ENCODE data around the gene GPAM.
"Not testable (repeated sequence)": the region's sequence is repeated elsewhere in the genome, so short reads cannot be mapped to it uniquely, and the experiment has no call there.

GPAM gene

DNA sequence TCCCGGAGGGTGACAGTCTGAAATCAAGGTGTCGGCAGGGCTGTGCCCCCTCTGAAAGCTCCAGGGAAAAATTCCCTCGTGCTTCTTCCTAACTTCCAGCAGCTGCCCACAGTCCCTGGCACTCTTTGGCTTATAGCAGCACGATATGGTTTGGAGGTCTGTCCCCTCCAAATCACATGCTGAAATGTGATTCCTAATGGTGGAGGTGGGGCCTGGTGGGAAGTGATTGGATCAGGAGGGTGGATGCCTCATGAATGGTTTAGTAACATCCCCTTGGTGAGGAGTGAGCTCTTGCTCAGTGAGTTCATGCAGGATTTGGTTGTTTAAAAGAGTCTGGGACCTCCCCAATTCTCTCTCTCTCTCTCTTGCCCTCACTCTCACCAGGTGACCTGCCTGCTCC lies 51.1 kb downstream of the GPAM start:
- Histone ChIP-seq H3K36me3 (ENCODE audit: control insufficient read depth, insufficient read depth, low read length) (no peaks in the 10 kb centered on the region), H3K9me3 (ENCODE audit: control insufficient read depth, insufficient read depth, low read length) (no peaks in the 10 kb centered on the region), H3K4me1 (ENCODE audit: control insufficient read depth, insufficient read depth, low read length) (no peaks in the 10 kb centered on the region), H3K4me3 (ENCODE audit: low read depth, low read length) (no peak overlapping the region), H3K9ac (ENCODE audit: low read depth, low read length) (no peak overlapping the region), H3K27me3 (ENCODE audit: control insufficient read depth, insufficient read depth, low read length) (no peaks in the 10 kb centered on the region), H3K27ac (ENCODE audit: low read depth, low read length) (no peak overlapping the region)

DNA sequence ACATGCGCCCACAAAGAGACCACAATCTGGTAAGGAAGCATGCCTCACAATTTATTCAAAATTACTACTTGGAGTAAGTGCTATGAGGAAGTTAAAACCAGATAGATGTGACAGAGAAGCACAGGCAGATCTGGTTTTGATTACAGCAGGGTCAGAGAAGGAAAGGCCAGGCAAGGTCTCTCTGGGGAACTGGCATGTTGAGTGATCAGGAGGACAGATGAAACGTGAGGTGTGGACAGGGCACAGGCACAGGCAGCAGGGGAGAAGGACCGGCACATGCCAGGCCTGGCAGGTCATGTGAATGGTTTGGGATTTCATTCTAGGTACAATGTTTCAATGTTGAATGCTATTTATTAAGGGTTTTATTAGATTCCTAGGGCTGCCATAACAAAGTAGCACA lies 51.6 kb downstream of the GPAM start:
- Histone ChIP-seq H3K9ac (ENCODE audit: low read depth, low read length) (no peak overlapping the region), H3K4me1 (ENCODE audit: control insufficient read depth, insufficient read depth, low read length) (no peaks in the 10 kb centered on the region), H3K27me3 (ENCODE audit: control insufficient read depth, insufficient read depth, low read length) (no peaks in the 10 kb centered on the region), H3K4me3 (ENCODE audit: low read depth, low read length) (no peak overlapping the region), H3K9me3 (ENCODE audit: control insufficient read depth, insufficient read depth, low read length) (no peaks in the 10 kb centered on the region), H3K36me3 (ENCODE audit: control insufficient read depth, insufficient read depth, low read length) (no peaks in the 10 kb centered on the region), H3K27ac (ENCODE audit: low read depth, low read length) (no peak overlapping the region)

DNA sequence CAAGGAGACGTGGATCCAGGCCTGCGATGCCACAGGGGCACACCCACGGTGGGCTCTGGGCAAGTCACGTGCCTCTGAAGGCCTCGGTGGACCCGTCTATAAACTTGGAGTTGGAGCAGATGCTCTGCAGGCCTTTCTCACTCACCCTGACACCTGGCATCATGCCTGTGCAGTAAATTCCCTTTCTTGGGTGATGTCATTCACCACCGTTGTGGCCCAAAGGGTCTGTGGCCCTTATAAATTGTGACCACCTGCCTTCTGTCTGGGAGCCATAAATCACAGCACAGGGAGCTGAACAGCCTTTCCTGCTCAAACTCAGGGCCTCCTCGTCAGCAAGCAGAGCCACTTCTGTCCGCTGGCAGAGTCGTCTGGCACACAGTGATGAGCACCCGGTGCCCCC lies 52.2 kb downstream of the GPAM start:
- no peak overlapping the region for H3K4me3 ChIP-seq (ENCODE audit: low read depth, low read length)
- H3K9me3 ChIP-seq (ENCODE audit: control insufficient read depth, insufficient read depth, low read length), result no peaks in the 10 kb centered on the region
- H3K27me3 ChIP-seq (ENCODE audit: control insufficient read depth, insufficient read depth, low read length), result no peaks in the 10 kb centered on the region
- no peaks in the 10 kb centered on the region for H3K4me1 ChIP-seq (ENCODE audit: control insufficient read depth, insufficient read depth, low read length)
- no peak overlapping the region for H3K27ac ChIP-seq (ENCODE audit: low read depth, low read length)
- no peaks in the 10 kb centered on the region for H3K36me3 ChIP-seq (ENCODE audit: control insufficient read depth, insufficient read depth, low read length)
- no peak overlapping the region for H3K9ac ChIP-seq (ENCODE audit: low read depth, low read length)

DNA sequence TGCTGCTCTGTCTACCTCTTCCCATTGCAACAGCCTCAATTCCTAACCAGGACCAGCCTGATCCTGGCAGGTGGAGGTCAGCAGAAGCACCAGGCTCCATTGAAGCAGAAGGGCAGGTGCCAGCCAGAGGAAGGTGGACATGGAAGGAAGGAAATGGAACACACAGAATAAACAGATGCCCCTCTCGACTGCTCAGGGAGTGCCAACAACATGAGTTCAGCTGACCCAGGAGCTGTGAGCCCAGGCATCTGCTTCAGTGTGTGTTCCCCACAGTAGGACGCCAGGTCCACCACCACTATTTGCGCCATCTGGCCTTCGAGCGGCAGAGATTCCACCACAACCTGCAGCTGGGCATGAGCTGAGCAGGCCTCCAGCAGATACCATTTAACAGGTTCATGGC lies 56.7 kb downstream of the GPAM start:
- Histone ChIP-seq H3K27ac (ENCODE audit: low read depth, low read length) (no peak overlapping the region), H3K9me3 (ENCODE audit: control insufficient read depth, insufficient read depth, low read length) (no peaks in the 10 kb centered on the region), H3K9ac (ENCODE audit: low read depth, low read length) (no peak overlapping the region), H3K36me3 (ENCODE audit: control insufficient read depth, insufficient read depth, low read length) (no peaks in the 10 kb centered on the region), H3K4me1 (ENCODE audit: control insufficient read depth, insufficient read depth, low read length) (no peaks in the 10 kb centered on the region), H3K4me3 (ENCODE audit: low read depth, low read length) (no peak overlapping the region), H3K27me3 (ENCODE audit: control insufficient read depth, insufficient read depth, low read length) (no peaks in the 10 kb centered on the region)

DNA sequence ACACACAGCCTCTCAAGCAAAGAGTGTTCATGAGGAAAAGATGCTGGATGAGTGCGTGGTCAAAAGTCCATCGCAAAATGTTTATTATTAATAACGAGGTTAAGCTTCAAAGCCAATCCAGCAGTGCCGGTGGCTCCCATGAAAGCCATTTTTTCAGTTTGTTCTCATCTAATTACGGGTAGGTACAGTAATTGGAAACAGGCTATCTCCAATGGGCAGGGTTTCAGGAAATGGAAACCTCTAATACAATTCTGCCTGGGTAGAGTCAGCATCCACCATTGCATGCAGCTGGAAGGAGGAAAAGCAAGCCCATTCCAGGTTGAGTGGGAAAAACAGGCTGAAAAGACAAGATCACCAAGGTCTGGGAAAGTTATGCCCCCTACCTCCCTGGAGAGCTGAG lies 57.4 kb downstream of the GPAM start:
- Histone ChIP-seq H3K9ac (ENCODE audit: low read depth, low read length) (no peak overlapping the region), H3K36me3 (ENCODE audit: control insufficient read depth, insufficient read depth, low read length) (no peaks in the 10 kb centered on the region), H3K4me3 (ENCODE audit: low read depth, low read length) (no peak overlapping the region), H3K27me3 (ENCODE audit: control insufficient read depth, insufficient read depth, low read length) (no peaks in the 10 kb centered on the region), H3K4me1 (ENCODE audit: control insufficient read depth, insufficient read depth, low read length) (no peaks in the 10 kb centered on the region), H3K27ac (ENCODE audit: low read depth, low read length) (no peak overlapping the region), H3K9me3 (ENCODE audit: control insufficient read depth, insufficient read depth, low read length) (no peaks in the 10 kb centered on the region)

DNA sequence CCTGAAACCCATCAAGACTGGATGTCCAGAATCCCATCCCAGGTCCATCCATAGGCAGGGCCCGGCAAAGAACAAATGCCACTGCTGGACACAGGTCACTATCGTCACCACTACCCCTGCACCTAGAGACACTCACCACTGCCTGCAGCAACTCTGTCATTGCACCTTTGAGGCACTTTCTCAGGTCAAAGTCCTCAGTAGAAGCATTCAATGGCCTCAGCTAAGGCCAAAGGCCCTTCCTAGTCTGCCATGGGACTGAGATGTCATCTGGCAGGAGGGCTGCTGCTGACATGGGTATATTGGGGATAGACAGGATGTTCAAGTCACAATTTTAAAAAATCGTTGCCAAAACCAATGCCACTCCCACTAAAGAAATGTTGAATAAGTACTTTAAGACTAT lies 58.7 kb downstream of the GPAM start:
- no peaks in the 10 kb centered on the region for H3K27me3 ChIP-seq (ENCODE audit: control insufficient read depth, insufficient read depth, low read length)
- no peak overlapping the region for H3K27ac ChIP-seq (ENCODE audit: low read depth, low read length)
- H3K4me3 ChIP-seq (ENCODE audit: low read depth, low read length), result no peak overlapping the region
- H3K9ac ChIP-seq (ENCODE audit: low read depth, low read length), result no peak overlapping the region
- H3K4me1 ChIP-seq (ENCODE audit: control insufficient read depth, insufficient read depth, low read length), result no peaks in the 10 kb centered on the region
- no peaks in the 10 kb centered on the region for H3K9me3 ChIP-seq (ENCODE audit: control insufficient read depth, insufficient read depth, low read length)
- no peaks in the 10 kb centered on the region for H3K36me3 ChIP-seq (ENCODE audit: control insufficient read depth, insufficient read depth, low read length)

DNA sequence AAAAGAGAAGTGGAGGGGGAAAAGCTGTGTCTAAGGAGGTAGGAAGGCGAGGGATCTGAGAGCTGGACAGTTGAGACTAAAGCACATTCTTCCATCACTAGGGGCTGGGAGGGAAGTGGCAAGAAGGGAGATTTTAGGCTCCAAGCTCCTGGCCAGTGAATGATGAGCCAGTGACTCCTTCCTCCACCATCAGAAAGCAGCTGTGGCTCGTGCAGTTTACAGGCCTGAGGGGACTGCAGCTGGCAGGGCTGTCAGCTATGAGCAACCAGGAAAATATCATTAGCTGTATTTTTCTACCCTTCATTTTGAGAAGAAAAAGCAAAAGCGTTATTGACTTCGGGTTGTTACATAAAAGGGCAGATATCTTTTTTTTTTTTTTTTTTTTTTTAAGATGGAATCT lies 60.7 kb downstream of the GPAM start:
- H3K9me3 ChIP-seq (ENCODE audit: control insufficient read depth, insufficient read depth, low read length), result no peaks in the 10 kb centered on the region
- no peak overlapping the region for H3K9ac ChIP-seq (ENCODE audit: low read depth, low read length)
- no peaks in the 10 kb centered on the region for H3K36me3 ChIP-seq (ENCODE audit: control insufficient read depth, insufficient read depth, low read length)
- no peak overlapping the region for H3K4me3 ChIP-seq (ENCODE audit: low read depth, low read length)
- H3K27me3 ChIP-seq (ENCODE audit: control insufficient read depth, insufficient read depth, low read length), result no peaks in the 10 kb centered on the region
- H3K4me1 ChIP-seq (ENCODE audit: control insufficient read depth, insufficient read depth, low read length), result peaks cover 6% of the 10 kb centered on the region
- no peak overlapping the region for H3K27ac ChIP-seq (ENCODE audit: low read depth, low read length)

DNA sequence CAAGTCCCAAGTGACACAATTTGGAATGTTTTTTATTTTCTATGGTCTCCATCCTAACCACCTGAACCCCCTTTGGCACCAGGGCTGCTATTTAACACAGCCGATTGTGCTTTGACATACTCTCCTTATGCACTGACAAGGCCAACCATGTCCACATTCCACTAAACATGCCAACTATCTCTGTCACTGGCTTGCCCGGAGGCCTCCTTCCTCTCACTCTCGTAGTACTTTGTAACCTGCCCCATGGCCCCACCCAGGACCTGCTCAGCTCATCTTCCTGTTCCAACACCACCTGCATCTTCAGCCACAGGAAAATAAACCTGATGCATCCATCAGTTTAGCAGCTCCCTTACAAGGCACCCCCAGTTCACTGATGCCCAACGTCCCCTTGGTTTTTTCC lies 63.1 kb downstream of the GPAM start:
- Histone ChIP-seq H3K36me3 (ENCODE audit: control insufficient read depth, insufficient read depth, low read length) (no peaks in the 10 kb centered on the region), H3K4me3 (ENCODE audit: low read depth, low read length) (no peak overlapping the region), H3K9me3 (ENCODE audit: control insufficient read depth, insufficient read depth, low read length) (no peaks in the 10 kb centered on the region), H3K27me3 (ENCODE audit: control insufficient read depth, insufficient read depth, low read length) (no peaks in the 10 kb centered on the region), H3K27ac (ENCODE audit: low read depth, low read length) (no peak overlapping the region), H3K9ac (ENCODE audit: low read depth, low read length) (no peak overlapping the region), H3K4me1 (ENCODE audit: control insufficient read depth, insufficient read depth, low read length) (peaks cover 6% of the 10 kb centered on the region)

DNA sequence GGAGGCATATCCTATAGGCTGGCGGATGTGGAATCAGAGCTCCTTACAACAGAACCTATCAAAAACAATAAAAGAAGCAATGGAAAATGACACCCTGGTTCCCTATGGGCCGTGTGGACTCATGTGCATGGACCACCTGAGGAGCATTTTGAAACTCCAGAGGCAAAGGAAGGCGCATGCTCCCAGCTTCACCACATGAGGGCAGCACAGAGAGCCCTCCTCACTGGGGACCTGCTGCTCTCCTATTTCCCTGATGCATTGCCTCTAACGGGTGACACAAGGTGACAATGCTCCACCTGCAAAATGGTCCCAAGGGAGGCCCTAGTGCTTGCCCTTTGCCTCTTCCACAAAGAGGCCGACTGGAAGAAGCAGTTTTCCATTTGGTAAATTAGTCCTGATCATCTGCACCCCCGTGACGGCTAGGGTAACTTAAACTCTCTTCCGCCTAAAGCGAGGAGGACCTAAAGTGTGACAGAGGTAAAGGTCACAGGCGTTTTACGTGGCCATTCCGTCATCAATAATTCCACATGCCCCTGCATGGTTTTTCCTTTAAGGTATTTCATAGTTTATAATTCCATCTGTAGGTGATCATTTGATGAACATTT lies 67.7 kb downstream of the GPAM start:
- no peaks in the 10 kb centered on the region for H3K27me3 ChIP-seq (ENCODE audit: control insufficient read depth, insufficient read depth, low read length)
- H3K9ac ChIP-seq (ENCODE audit: low read depth, low read length), result no peak overlapping the region
- H3K36me3 ChIP-seq (ENCODE audit: control insufficient read depth, insufficient read depth, low read length), result no peaks in the 10 kb centered on the region
- no peaks in the 10 kb centered on the region for H3K9me3 ChIP-seq (ENCODE audit: control insufficient read depth, insufficient read depth, low read length)
- H3K27ac ChIP-seq (ENCODE audit: low read depth, low read length), result no peak overlapping the region
- H3K4me3 ChIP-seq (ENCODE audit: low read depth, low read length), result no peak overlapping the region
- peaks cover 6% of the 10 kb centered on the region for H3K4me1 ChIP-seq (ENCODE audit: control insufficient read depth, insufficient read depth, low read length)

DNA sequence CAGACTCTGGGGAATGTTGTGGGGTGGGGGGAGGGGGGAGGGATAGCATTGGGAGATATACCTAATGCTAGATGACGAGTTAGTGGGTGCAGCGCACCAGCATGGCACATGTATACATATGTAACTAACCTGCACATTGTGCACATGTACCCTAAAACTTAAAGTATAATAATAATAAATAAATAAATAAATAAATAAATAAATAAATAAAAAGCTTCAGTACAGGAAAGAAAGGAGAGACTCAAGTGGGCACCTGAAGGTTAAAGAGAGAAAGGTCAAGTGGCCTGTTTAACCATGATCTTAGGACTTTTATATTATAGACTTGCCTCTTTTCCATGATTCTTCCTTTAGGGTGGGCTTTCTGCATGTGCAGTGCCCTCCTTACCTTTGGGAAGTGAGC lies 73.8 kb downstream of the GPAM start:
- not testable (repeated sequence) for H3K4me1 ChIP-seq (ENCODE audit: control insufficient read depth, insufficient read depth, low read length); H3K9me3 ChIP-seq (ENCODE audit: control insufficient read depth, insufficient read depth, low read length); H3K27ac ChIP-seq (ENCODE audit: low read depth, low read length); H3K27me3 ChIP-seq (ENCODE audit: control insufficient read depth, insufficient read depth, low read length); H3K36me3 ChIP-seq (ENCODE audit: control insufficient read depth, insufficient read depth, low read length); H3K4me3 ChIP-seq (ENCODE audit: low read depth, low read length); H3K9ac ChIP-seq (ENCODE audit: low read depth, low read length)
